Small intestine (tissue), 7 donors: ENCODE measurements around the gene GPR61. TPM values are rescaled to one million over a fixed set of nuclear protein-coding genes. Genes with fewer than 3 reads are reported as not detected.

Experiments used
- DNase-seq, 2 donors: peaks; one replicate each; pipeline versions ENCODE4 v3.0.0 to v3.0.0-alpha.2; 2013
- FAIRE-seq: peaks from 2 replicates; lab custom pipeline; 2012; peaks lifted over from hg19 to GRCh38; lab: Jason Lieb, UNC
- H3K27ac ChIP-seq, 3 donors: one replicate each; pipeline ENCODE4 v1.5.1; 2013; ENCODE audit warnings: low read length in 2 of 3, mild to moderate bottlenecking in 2 of 3, control low read depth in 1 of 3, inconsistent platforms in 1 of 3, low read depth in 1 of 3, moderate library complexity in 1 of 3
- H3K27me3 ChIP-seq, 3 donors: one replicate each; pipeline ENCODE4 v1.6.1; 2013; ENCODE audit warnings: low read length in 3 of 3, inconsistent platforms in 1 of 3; ENCODE audit not compliant: control insufficient read depth in 3 of 3, insufficient read depth in 3 of 3
- H3K36me3 ChIP-seq, 3 donors: one replicate each; pipeline ENCODE4 v1.6.1; 2013; ENCODE audit warnings: low read length in 3 of 3, inconsistent platforms in 1 of 3, low read depth in 1 of 3, mild to moderate bottlenecking in 1 of 3, moderate library complexity in 1 of 3; ENCODE audit not compliant: control insufficient read depth in 3 of 3, insufficient read depth in 2 of 3
- H3K4me1 ChIP-seq, 3 donors: one replicate each; pipeline ENCODE4 v1.6.1; 2013; ENCODE audit warnings: low read length in 2 of 3, inconsistent platforms in 1 of 3, low read depth in 1 of 3, mild to moderate bottlenecking in 1 of 3, moderate library complexity in 1 of 3; ENCODE audit not compliant: control insufficient read depth in 3 of 3, insufficient read depth in 2 of 3
- H3K4me3 ChIP-seq, 3 donors: one replicate each; pipeline ENCODE4 v1.5.1; 2013; ENCODE audit warnings: low read length in 3 of 3, control low read depth in 1 of 3, inconsistent platforms in 1 of 3, low read depth in 1 of 3, mild to moderate bottlenecking in 1 of 3, moderate library complexity in 1 of 3
- H3K9me3 ChIP-seq, 2 donors: one replicate each; pipeline ENCODE4 v1.6.1; 2013; ENCODE audit warnings: low read depth in 1 of 2, low read length in 1 of 2; ENCODE audit not compliant: control insufficient read depth in 2 of 2, insufficient read depth in 1 of 2
- WGBS, 3 donors: extraction: QIAGEN DNeasy Blood & Tissue Kit; methylation state at CpG; one replicate each; pipeline ENCODE4 v1.1.7; 2013; 5-methylcytosine and 5-hydroxymethylcytosine counted together
- polyA plus RNA-seq, 4 donors: library from polyadenylated mRNA; stranded (reverse) in 3 of 4; unstranded in 1 of 4; fragments of 200-250 nt in 3 of 4; fragments of 120-200 nt in 1 of 4; gene quantifications; one replicate each; pipeline versions ENCODE4 v1.2.1 to v1.2.3, GENCODE V29; 2013
- donor health status: healthy with polysubstance abuse.
- donor health status: control.
- donor health status: control.
- donor health status: Bipolar disorder and iron deficiency.
- donor health status: healthy.

Gene GPR61
- polyA plus RNA-seq, 4 donors = 0.09 to 0.64 TPM; not detected in 2

DNA sequence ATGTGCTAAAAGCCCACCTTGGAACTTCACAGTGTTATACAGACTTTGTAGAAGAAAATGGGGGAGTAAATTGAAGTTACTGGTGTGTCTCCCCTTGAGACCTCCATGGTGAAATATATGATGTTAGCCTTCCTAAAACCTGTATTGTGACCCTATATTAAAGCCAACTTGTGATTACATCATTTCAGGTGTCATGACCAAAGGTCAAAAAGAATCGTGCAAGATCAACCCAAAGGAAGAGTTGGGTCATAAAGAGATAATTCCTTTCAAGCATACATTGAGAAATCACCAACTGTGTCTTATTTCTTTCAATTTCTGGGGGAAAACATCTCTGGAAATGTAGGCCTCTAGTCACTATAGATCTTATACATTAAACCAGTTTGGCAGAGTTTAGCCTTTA is 45.1 kb downstream of the GPR61 start:
- WGBS, 3 donors = 10 to 60% (median 29%) methylated on average over 1 of the region's 1 CpG
- peaks cover 8 to 25% (median 18%) of the 10 kb centered on the region in 3 donors for H3K36me3 ChIP-seq

GRCh38 chr1:109586055-109586454 is 46.4 kb downstream of the GPR61 start:
- Histone ChIP-seq H3K4me1 (peaks cover 0 to 3% (median 0%) of the 10 kb centered on the region in 3 donors), H3K9me3 (no peaks in the 10 kb centered on the region), H3K27me3 (no peaks in the 10 kb centered on the region), H3K27ac (no peak overlapping the region), H3K4me3 (no peak overlapping the region), H3K36me3 (peaks cover 10 to 25% (median 16%) of the 10 kb centered on the region in 3 donors)
- 91 to 94% (median 93%) methylated on average over 3 of the region's 3 CpGs for WGBS, 3 donors
- FAIRE-seq (no peak), DNase-seq (no peak)

More for the DNA sequence above, 45.1 kb downstream of the GPR61 start:
- FAIRE-seq (no peak), DNase-seq (peak in 1 of 2 donors; percentile 36)
- Histone ChIP-seq H3K4me3 (no peak overlapping the region), H3K27me3 (no peaks in the 10 kb centered on the region), H3K9me3 (no peaks in the 10 kb centered on the region), H3K27ac (no peak overlapping the region), H3K4me1 (peaks cover 0 to 3% (median 0%) of the 10 kb centered on the region in 3 donors)

GRCh38 chr1:109589177-109589576 is 49.5 kb downstream of the GPR61 start:
- no peak for FAIRE-seq
- WGBS, 3 donors = 33 to 60% (median 36%) methylated on average over 3 of the region's 3 CpGs
- DNase-seq = peak in 1 of 2 donors; percentile 23
- no peaks in the 10 kb centered on the region for H3K9me3 ChIP-seq
- peaks cover 0 to 3% (median 0%) of the 10 kb centered on the region in 3 donors for H3K4me1 ChIP-seq
- no peaks in the 10 kb centered on the region for H3K27me3 ChIP-seq
- no peak overlapping the region for H3K27ac ChIP-seq
- H3K36me3 ChIP-seq = peaks cover 13 to 21% (median 20%) of the 10 kb centered on the region in 3 donors
- H3K4me3 ChIP-seq = no peak overlapping the region

DNA sequence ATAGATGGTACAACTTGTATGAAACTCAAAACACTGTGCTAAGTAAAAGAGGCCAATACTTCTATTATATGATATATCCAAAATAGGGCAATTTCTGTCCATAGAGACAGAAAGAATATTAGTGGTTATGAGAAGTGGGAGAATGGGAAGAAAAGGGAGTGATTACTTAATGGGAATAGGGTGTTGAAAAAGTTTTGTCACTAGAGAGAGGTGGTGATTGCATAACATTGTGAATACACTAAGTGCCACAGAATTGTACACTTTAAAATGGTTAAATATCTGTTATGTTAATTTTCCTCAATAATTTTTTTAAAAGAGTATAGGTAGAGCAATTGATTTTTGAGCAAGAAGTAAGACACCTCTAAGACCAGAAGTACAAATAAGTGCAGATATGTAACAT is 50.0 kb downstream of the GPR61 start:
- Histone ChIP-seq H3K4me1 (peaks cover 0 to 3% (median 0%) of the 10 kb centered on the region in 3 donors), H3K27me3 (no peaks in the 10 kb centered on the region), H3K4me3 (no peak overlapping the region), H3K27ac (no peak overlapping the region), H3K9me3 (no peaks in the 10 kb centered on the region), H3K36me3 (peaks cover 16 to 21% (median 20%) of the 10 kb centered on the region in 3 donors)
- DNase-seq (no peak), FAIRE-seq (no peak)

DNA sequence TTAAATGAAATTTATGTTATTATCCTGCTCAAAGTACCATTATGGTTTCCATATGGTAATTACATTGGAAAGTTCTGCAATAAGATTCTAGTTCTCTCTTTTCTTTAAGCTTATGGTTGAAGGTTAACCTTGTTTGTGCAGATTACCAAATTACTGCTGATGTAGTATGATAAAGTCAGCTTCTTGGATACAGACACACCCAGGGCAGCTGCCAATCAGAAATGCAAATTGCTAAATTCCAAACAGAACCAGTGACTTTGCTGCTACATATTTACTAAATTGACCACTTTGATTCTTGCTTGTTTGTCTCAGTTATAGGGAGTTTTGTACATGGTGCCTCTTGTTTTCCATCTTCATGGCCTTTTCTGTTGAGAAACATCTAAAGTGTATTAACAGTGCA is 53.2 kb downstream of the GPR61 start:
- no peak overlapping the region for H3K27ac ChIP-seq
- H3K9me3 ChIP-seq = no peaks in the 10 kb centered on the region
- no peaks in the 10 kb centered on the region for H3K27me3 ChIP-seq
- DNase-seq = no peak
- no peak for FAIRE-seq
- H3K36me3 ChIP-seq = peaks cover 10 to 21% (median 12%) of the 10 kb centered on the region in 3 donors
- H3K4me3 ChIP-seq = no peak overlapping the region
- peaks cover 0 to 3% (median 0%) of the 10 kb centered on the region in 3 donors for H3K4me1 ChIP-seq

GRCh38 chr1:109595531-109595930 is 55.9 kb downstream of the GPR61 start:
- DNase-seq (no peak), FAIRE-seq (no peak)
- WGBS, 3 donors = 89 to 93% (median 93%) methylated on average over 2 of the region's 2 CpGs
- peaks cover 7 to 16% (median 10%) of the 10 kb centered on the region in 3 donors for H3K36me3 ChIP-seq
- H3K27ac ChIP-seq = no peak overlapping the region
- no peaks in the 10 kb centered on the region for H3K27me3 ChIP-seq
- H3K4me1 ChIP-seq = no peaks in the 10 kb centered on the region
- no peak overlapping the region for H3K4me3 ChIP-seq
- H3K9me3 ChIP-seq = no peaks in the 10 kb centered on the region

Other genes with a start within 250 kb of the GPR61 start
- 10 to 100 TPM in 1 of 4 donors, under 1 TPM in 1, not detected in 2; 0.16 to 24.1 TPM for gene MYBPHL, start 232.9 kb upstream of the GPR61 start, polyA plus RNA-seq
- 10 to 100 TPM in 3 of 4 donors, 1 to 10 TPM in 1; 7.0 to 51.5 (median 23.6) TPM for gene SORT1, start 142.0 kb upstream of the GPR61 start, polyA plus RNA-seq
- 100 to 1,000 TPM in 3 of 4 donors, 10 to 100 TPM in 1; 99.3 to 113 (median 104) TPM for gene PSMA5, start 113.4 kb upstream of the GPR61 start, polyA plus RNA-seq
- under 1 TPM in 2 of 4 donors, not detected in 2; 0.65 to 0.67 TPM for gene SYPL2, start 73.3 kb upstream of the GPR61 start, polyA plus RNA-seq
- 1 to 10 TPM; 4.8 to 8.9 (median 6.2) TPM for gene ATXN7L2, start 56.0 kb upstream of the GPR61 start, polyA plus RNA-seq
- gene CYB561D1, start 45.8 kb upstream of the GPR61 start, polyA plus RNA-seq = 1 to 10 TPM; 5.1 to 8.6 (median 7.2) TPM
- 1 to 10 TPM; 1.3 to 2.9 (median 2.2) TPM for gene AMIGO1, start 30.1 kb upstream of the GPR61 start, polyA plus RNA-seq
- 1 to 10 TPM; 3.0 to 7.4 (median 4.1) TPM for gene GNAI3, start 8.7 kb downstream of the GPR61 start, polyA plus RNA-seq
- gene GNAT2, start 79.7 kb downstream of the GPR61 start, polyA plus RNA-seq = under 1 TPM in 2 of 4 donors, not detected in 2; 0.04 to 0.28 TPM
- 10 to 100 TPM; 25.9 to 50.8 (median 35.2) TPM for gene AMPD2, start 80.0 kb downstream of the GPR61 start, polyA plus RNA-seq
- 100 to 1,000 TPM in 3 of 4 donors, 10 to 100 TPM in 1; 81.9 to 316 (median 206) TPM for gene GSTM4, start 116.2 kb downstream of the GPR61 start, polyA plus RNA-seq
- 100 to 1,000 TPM in 1 of 4 donors, 10 to 100 TPM in 3; 29.4 to 170 (median 54.2) TPM for gene GSTM2, start 128.2 kb downstream of the GPR61 start, polyA plus RNA-seq
- gene GSTM1, start 147.9 kb downstream of the GPR61 start, polyA plus RNA-seq = 100 to 1,000 TPM in 2 of 4 donors, 1 to 10 TPM in 1, under 1 TPM in 1; 0.97 to 175 (median 51.6) TPM
- 1 to 10 TPM in 3 of 4 donors, not detected in 1; 1.1 to 4.4 (median 3.0) TPM for gene GSTM5, start 172.4 kb downstream of the GPR61 start, polyA plus RNA-seq
- 100 to 1,000 TPM in 2 of 4 donors, 10 to 100 TPM in 2; 71.6 to 169 (median 118) TPM for gene GSTM3, start 201.2 kb downstream of the GPR61 start, polyA plus RNA-seq
- 100 to 1,000 TPM; 167 to 736 (median 401) TPM for gene EPS8L3, start 224.1 kb downstream of the GPR61 start, polyA plus RNA-seq